ENCODE results near the gene SPACA9. TPM values are rescaled to one million over a fixed set of nuclear protein-coding genes. Genes with fewer than 3 reads are reported as not detected.
A peak's percentile ranks its signal among the peaks of the same experiment; 100 is the strongest.

The SPACA9 gene
- total RNA-seq, 6 experiments from 2014 or later, result 0.86 to 2.0 (median 1.3) TPM

DNA sequence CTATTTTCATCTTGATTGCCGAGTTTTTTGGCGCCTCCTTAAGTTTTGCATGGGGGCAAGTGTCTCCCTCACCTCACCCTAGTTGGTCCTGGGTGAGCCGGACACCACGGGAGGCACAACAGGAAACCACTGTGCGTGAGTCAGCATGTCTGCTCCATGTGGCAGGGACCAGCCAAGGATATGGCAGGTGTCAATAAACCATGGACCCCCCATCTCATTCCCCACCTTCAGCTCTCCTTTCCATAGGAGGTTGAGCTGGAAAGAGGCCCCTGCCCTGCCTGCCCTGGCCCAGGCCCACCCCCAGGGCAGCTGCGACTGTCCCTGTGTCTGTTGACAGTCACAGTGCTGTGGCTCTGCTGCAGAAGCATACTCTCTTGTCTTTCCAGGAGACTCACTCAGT is 3.1 kb downstream of the SPACA9 start:
- H3K9me3 ChIP-seq, result no peaks in the 10 kb centered on the region
- DNase-seq (peak in 1 of 3 donors; percentile 27), ATAC-seq (no peak)
- 67% methylated on average over 2 of the region's 6 CpGs for WGBS (ENCODE audit: insufficient coverage, low coverage, low lambda C conversion rate, missing lambda C conversion rate)
- H3K36me3 ChIP-seq, result no peaks in the 10 kb centered on the region
- H3K27ac ChIP-seq, result no peak overlapping the region
- no peak overlapping the region for H3K4me3 ChIP-seq
- H3K4me1 ChIP-seq, result no peaks in the 10 kb centered on the region
- intact Hi-C loops (cut with DNase I), result no loop called here
- no peak for TF ChIP-seq POLR2A (IDR thresholded peaks at IDR 0.05)
- TF ChIP-seq, protein P1, sequence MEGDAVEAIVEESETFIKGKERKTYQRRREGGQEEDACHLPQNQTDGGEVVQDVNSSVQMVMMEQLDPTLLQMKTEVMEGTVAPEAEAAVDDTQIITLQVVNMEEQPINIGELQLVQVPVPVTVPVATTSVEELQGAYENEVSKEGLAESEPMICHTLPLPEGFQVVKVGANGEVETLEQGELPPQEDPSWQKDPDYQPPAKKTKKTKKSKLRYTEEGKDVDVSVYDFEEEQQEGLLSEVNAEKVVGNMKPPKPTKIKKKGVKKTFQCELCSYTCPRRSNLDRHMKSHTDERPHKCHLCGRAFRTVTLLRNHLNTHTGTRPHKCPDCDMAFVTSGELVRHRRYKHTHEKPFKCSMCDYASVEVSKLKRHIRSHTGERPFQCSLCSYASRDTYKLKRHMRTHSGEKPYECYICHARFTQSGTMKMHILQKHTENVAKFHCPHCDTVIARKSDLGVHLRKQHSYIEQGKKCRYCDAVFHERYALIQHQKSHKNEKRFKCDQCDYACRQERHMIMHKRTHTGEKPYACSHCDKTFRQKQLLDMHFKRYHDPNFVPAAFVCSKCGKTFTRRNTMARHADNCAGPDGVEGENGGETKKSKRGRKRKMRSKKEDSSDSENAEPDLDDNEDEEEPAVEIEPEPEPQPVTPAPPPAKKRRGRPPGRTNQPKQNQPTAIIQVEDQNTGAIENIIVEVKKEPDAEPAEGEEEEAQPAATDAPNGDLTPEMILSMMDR (IDR thresholded peaks at IDR 0.05), result no peak
- H3K27me3 ChIP-seq, result no peaks in the 10 kb centered on the region

DNA sequence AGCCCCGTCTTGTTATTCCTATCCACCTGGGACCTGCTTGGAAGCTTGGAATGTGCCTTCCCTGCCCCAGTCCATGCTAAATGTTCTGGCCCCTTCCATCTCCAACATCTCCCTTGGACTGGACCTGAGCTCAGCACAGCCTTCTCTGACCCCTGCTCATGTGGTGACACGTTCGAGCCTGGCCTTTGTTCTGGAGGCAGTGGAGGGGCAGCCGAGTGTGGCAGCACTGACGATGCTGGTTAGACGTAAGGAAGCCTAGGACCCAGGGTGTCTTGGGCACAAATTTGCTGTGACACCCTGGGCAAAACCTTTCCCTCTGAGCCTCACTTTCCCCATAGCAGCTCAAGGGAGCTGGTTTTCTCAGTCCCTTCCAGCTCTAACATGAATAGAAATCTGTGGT is 3.9 kb downstream of the SPACA9 start:
- Histone ChIP-seq H3K9me3 (no peaks in the 10 kb centered on the region), H3K4me3 (no peak overlapping the region), H3K27ac (no peak overlapping the region), H3K27me3 (no peaks in the 10 kb centered on the region), H3K36me3 (no peaks in the 10 kb centered on the region), H3K4me1 (no peaks in the 10 kb centered on the region)
- intact Hi-C loops (cut with DNase I), result no loop called here
- ATAC-seq (no peak), DNase-seq (peak in 1 of 3 donors; percentile 23)
- WGBS (ENCODE audit: insufficient coverage, low coverage, low lambda C conversion rate, missing lambda C conversion rate), result 74% methylated on average over 6 of the region's 6 CpGs
- TF ChIP-seq, protein P1 (IDR thresholded peaks at IDR 0.05), result no peak

DNA sequence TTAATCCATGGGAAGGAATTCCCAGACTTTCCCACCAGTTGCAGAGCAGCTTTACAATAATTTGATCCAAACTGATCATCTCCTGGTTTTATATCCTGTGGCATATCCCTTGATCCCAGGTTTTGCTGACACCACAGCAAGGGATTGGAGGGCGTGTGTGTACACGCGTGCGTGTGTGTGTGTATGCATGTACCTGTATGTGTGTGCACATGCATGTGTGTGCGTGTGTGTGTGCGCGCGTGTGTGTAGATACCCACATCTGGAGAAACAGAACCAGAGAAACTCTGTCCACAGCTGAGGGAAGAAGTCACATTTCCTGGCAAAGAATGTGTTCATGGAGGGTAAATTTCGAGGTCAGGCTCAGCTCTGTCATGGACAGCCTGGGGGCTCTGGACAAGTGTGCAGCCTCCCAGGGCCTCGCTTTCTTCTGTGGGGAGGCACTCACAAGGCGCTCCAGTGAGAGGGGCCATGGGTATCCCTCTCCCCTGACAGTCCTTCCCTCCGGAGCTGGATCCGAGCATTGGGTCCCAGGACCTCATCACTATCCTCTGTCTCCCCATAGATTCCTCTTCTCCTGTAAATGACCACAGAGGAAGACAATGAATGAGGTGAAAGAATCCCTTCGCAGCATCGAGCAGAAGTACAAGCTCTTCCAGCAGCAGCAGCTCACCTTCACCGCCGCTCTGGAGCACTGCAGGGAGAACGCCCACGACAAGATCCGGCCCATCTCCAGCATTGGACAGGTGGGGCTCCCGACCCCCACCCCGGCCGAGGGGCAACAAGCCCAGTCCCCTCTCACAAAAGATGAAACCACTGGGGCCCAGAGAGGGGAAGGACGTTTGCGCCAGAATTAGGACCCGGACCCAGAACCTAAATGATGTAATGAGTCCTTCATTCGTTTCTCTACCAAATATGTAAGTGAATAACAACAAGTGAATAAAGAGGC is 4.9 kb downstream of the SPACA9 start:
- WGBS (ENCODE audit: insufficient coverage, low coverage, low lambda C conversion rate, missing lambda C conversion rate), result 90% methylated on average over 12 of the region's 27 CpGs
- no peaks in the 10 kb centered on the region for H3K36me3 ChIP-seq
- no peaks in the 10 kb centered on the region for H3K4me1 ChIP-seq
- H3K4me3 ChIP-seq, result no peak overlapping the region
- intact Hi-C loops (cut with DNase I), result no loop called here
- H3K9me3 ChIP-seq, result no peaks in the 10 kb centered on the region
- ATAC-seq (no peak), DNase-seq (peak in 1 of 3 donors; percentile 41)
- no peak for TF ChIP-seq POLR2A (IDR thresholded peaks at IDR 0.05)
- TF ChIP-seq, protein P1 (IDR thresholded peaks at IDR 0.05), result no peak
- H3K27me3 ChIP-seq, result no peaks in the 10 kb centered on the region
- H3K27ac ChIP-seq, result no peak overlapping the region

- TF ChIP-seq, protein P1 (IDR thresholded peaks at IDR 0.05), result no peak
- no peak for TF ChIP-seq POLR2A (IDR thresholded peaks at IDR 0.05)
- no peak overlapping the region for H3K27ac ChIP-seq
- no peaks in the 10 kb centered on the region for H3K27me3 ChIP-seq
- H3K36me3 ChIP-seq, result no peaks in the 10 kb centered on the region
- DNase-seq (no peak), ATAC-seq (peak in 1 of 4 donors; percentile 16)
- intact Hi-C loops (cut with DNase I), result no loop called here
- no peaks in the 10 kb centered on the region for H3K4me1 ChIP-seq
- no peaks in the 10 kb centered on the region for H3K9me3 ChIP-seq
- 42% methylated on average over 7 of the region's 9 CpGs for WGBS (ENCODE audit: insufficient coverage, low coverage, low lambda C conversion rate, missing lambda C conversion rate)
- no peak overlapping the region for H3K4me3 ChIP-seq
Measured at GRCh38 chr9:132885720-132886333, 7.1 kb downstream of the SPACA9 start.

All from right lobe of liver (tissue), 6 donors.